ENCODE measurements around the gene GLTP.

DNA sequence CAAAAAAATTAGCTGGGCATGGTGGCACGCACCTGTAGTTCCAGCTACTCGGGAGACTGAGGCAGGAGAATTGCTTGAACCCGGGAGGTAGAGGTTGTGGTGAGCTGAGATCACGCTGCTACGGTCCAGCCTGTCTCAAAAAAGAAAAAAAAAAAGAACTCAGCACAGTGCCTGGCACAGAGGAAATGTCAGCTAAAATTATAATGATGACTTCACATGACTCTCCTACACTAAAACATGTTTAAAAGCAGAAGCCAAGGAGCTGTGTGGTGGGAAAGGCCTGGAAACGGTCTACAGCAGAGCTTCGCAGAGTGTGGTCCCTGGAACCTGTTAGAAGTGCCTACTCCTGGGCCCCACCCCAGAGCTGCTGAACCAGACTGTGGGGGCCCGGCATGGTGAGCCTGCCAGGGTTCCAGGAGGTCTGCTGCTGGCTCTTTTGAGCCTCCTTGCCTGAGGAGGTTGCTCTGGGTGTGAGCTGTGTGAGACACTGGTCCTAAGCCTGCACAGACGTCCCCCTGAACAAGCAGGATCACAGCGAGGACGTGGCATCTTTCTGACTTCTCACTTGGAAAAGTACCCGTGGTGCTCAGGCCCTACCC lies 47.8 kb upstream of the GLTP start:
- TF ChIP-seq, protein P1, sequence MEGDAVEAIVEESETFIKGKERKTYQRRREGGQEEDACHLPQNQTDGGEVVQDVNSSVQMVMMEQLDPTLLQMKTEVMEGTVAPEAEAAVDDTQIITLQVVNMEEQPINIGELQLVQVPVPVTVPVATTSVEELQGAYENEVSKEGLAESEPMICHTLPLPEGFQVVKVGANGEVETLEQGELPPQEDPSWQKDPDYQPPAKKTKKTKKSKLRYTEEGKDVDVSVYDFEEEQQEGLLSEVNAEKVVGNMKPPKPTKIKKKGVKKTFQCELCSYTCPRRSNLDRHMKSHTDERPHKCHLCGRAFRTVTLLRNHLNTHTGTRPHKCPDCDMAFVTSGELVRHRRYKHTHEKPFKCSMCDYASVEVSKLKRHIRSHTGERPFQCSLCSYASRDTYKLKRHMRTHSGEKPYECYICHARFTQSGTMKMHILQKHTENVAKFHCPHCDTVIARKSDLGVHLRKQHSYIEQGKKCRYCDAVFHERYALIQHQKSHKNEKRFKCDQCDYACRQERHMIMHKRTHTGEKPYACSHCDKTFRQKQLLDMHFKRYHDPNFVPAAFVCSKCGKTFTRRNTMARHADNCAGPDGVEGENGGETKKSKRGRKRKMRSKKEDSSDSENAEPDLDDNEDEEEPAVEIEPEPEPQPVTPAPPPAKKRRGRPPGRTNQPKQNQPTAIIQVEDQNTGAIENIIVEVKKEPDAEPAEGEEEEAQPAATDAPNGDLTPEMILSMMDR (IDR thresholded peaks at IDR 0.05; ENCODE audit: low read depth, low read length) = no peak
- TF ChIP-seq, protein P2, sequence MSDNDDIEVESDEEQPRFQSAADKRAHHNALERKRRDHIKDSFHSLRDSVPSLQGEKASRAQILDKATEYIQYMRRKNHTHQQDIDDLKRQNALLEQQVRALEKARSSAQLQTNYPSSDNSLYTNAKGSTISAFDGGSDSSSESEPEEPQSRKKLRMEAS (IDR thresholded peaks at IDR 0.05; ENCODE audit: low read depth, low read length) = no peak
- TF ChIP-seq POLR2A (IDR thresholded peaks at IDR 0.05; ENCODE audit: extremely low read depth, insufficient read length) = no peak

Data from NB4 (cell line).